Activated CD4-positive, alpha-beta T cell treated with anti-CD3 and anti-CD28 coated beads, Interleukin-2, amount 50 U/mL, for 48 hours (primary cell): ENCODE results near the gene HAO2.

Source experiments
- DNase-seq, 2 experiments: peaks; one replicate each; pipeline ENCODE4 v3.0.0-alpha.2; 2020

The HAO2 gene

DNA sequence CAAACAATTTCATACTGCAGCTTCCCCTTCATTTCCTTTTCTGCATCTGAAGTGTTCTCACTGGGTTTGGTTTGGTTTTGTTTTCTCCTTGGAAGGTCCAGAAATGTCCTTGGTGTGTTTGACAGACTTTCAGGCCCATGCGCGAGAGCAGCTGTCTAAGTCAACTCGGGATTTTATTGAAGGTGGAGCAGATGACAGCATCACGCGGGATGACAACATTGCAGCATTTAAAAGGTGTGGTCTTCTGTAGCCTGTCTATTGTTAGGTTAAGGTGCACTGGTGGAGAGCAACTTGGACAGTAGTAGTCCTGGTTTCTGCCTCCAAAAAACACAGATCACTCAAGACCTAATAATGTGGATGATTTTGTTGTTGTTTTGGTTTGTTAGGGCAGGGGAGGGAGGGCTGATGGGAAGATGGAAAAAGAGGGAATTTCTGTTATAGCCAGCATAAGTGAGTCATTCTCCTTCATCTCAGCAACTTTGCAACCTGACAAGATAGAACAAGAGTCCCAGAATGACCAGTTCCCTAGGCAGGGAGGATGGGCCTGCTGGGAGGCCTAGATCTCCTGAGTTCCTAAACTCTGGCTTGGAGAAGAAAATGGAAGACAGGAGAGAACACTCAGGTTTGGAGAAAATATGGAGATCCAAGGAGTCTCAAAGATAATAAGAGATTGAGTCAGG, 12.5 kb downstream of the HAO2 start:
- DNase-seq = no peak

DNA sequence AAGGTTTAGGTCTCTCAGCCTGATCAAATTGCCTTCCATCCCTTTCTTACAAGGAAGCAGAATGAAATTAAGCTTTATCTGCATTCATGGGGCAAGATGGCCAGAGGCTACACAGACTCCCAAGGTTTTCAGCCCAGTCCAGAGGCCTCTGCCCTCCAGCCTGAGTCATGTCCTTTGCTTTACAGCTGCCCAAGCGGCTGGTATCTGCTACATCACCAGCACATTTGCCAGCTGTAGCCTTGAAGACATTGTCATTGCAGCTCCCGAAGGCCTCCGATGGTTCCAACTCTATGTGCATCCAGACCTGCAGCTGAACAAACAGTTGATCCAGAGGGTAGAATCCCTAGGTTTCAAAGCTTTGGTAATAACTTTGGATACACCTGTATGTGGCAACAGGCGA, 16.0 kb downstream of the HAO2 start:
- DNase-seq = no peak

DNA sequence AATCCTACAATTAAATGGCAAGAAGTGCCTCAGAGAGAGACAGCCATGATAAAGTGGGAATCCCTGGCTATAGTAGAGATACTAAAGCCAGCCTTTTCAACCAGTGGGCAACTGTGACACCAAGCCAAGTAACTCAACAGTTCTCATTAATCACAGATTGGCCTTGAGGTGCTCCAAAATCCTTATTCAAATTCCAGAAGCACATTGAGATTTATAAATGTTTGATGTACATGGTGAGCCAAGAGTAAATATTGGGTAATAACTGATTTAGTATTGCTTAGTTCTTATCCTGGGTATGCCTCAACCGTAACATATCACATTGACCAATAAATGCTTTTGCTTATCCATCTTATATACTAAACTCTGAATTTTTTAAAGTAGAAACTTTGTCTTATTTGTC, 17.1 kb downstream of the HAO2 start:
- no peak for DNase-seq

DNA sequence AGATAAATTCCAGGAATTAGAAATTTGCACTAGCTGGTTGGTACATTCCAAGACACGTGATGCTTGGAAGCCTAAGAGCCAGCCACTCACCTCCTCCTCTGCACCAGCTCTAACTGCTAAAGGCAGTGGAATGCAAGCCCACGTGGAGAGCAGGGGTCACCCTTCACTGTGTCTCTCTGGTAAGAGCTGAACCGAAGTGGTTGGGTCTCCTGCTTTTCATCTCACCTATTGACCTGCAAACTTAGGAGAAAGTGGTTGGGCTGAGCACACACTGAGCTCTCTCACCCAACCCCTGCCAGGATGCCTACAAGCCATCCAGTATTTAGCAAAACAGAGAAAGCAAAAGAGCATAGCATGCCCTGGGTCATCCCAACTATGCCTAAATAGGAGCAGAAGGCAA, 19.3 kb downstream of the HAO2 start:
- no peak for DNase-seq

DNA sequence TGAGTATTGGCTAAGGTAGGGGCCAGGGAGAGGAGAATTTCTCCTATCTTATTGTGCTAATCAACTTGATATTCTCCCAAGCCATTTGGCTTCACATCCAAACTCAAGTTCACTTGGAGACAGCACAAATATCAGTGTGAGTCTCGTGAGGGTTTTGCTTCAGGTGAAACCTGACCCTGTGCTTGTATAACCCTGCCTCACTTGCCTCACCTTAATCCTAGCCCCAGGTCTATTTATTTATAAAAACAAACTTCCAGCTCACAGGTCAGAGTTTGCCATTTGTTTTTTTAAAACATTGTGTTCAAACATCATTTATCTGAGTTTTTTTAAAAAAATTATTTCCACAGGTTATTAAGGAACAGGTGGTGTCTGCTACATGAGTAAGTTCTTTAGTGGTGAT, 19.9 kb downstream of the HAO2 start:
- no peak for DNase-seq

DNA sequence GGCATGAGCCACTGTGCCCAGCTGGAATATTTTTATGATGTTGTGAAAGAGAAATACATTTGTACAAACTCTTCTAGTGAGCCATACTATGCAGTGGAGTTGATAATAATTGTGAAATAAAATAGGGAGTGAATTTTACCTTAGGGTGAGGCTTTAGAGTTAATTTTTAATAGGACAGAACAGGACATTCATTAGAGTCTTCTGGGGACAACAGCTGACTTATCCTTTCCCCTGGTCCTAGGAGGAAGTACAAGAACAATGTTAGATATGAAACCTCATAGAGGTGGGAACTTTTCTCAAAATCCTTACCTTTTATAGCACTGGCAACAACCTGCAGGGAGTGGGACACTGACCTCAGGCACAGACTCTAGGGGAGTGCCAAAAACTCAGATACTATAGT, 21.9 kb downstream of the HAO2 start:
- DNase-seq = no peak

DNA sequence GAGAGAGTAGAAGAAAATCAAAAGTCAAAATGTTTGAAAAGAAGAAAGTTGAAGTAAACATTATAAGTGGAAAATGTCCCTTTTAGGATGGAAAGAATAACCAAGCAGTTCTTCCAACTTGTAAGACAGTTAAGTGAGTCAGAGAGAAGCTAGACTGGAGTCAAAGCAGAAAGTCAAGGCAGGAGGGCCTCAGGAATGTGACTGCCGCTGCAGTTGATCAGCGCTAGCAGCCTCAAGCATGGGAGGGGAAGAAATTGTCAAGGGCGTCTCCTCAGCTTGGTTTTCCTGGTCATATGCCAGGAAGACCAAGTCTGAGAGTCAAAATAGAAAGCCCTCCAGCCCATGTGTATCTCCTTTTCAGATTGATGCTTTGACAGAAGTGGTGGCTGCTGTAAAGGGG, 23.2 kb downstream of the HAO2 start:
- DNase-seq = no peak

DNA sequence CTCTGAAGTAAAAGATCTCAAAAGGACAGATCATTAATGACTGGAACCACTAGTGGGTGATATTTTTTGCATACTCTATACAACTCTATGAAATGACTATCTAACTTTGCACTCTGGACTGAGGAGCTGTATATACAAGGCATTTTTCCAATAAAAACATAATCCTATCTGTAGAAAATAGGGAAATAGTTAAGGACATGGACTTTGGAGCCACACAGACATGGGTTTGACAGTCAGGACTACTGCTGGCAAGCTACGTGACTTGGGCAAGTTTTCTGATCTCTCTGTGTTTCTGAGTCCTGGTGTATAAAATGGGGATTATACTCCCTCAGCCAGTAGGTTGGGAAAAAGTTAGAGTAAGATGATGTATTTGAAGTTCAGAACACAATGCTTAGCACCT, 25.5 kb downstream of the HAO2 start:
- no peak for DNase-seq

DNA sequence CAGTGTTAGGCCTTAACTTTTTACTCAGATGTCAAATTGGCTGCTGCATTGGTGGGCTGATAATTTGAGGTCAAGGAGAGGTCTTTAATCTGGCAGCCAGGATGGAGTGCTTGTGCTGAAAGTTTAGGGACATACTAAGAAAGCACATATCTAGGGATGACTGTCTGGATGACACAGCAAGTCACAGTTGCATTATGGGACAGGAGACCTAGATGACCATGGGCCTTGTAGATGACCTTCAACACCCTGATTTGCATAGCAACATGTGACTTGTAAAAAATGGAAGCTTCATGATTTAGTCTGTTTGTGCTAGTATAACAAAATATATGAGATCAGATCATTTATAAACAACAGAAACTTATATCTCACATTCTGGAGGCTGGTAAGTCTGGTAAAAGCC, 28.4 kb downstream of the HAO2 start:
- DNase-seq = no peak

DNA sequence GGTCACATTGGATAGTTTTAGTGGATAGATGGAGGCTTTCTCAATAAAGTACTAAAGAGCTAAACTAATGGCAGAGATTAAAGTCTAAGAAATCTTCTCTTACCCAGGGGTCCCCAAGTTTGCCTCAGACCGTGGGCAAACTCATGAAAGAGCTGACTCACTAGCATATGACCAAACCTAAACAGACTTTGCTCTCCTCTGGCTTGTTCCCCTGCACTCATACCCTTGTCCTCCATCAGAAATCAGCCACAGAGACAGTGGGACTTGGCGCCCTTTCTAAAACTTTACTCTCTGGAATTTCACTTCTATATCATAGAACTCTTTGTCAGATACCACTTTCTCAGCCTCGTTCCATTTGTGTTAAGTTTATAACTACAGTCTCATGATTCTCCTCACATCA, 29.4 kb downstream of the HAO2 start:
- no peak for DNase-seq

DNA sequence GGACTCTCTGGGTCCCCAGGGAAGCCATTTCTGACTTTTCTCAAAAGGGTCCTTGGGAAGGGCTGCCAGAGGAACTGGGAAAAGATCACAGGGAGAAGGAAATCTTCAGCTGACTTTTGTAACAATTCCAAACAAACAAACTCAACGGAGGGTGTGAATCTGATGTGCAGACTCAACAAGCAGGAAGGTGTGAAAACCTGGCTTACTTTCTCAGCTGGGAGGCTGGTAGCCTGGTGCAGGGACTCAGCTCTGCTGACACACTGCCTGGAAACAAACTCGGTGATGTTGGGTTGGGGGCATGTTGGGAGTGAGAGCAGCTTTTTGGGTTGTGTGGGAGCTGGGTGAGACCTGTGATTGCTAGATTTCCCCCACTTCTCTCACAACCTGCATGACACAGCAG, 36.2 kb downstream of the HAO2 start:
- DNase-seq = no peak

DNA sequence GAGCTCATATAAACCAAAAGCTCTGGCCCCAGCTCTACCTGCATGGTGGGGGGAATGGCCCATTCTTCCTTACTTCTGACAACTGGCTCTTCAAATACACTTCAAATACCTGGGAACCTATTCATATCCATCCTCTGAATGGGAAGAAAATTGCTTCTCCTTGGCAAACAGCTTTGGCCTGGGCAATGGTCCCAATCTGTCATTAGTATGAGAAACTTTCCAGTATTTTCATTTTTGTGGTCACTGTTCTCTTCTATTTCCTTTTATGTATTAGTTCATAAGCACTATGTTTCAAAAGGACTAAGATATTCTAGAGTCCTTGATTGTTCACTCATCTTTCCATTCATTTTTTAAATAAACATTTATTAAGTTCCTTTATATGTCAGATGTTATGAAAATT, 41.1 kb downstream of the HAO2 start:
- DNase-seq = no peak

DNA sequence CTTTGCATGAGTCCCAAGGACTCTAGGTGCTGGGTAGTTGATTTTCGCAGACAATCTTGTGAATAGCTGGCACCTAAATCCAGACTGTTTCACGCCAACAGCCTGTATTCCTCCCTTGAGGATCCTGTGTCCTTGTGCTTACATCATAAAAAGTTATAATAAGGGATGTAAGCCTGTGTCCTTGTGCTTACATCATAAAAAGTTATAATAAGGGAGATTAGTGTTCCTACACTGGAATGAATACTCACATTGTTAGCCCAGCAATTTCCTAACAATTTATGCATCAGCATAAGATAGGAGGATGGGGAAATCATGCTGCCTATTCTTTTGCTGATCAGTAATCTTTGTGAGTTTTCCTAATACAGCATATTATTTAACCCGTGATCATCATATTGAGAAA, 42.4 kb downstream of the HAO2 start:
- no peak for DNase-seq

DNA sequence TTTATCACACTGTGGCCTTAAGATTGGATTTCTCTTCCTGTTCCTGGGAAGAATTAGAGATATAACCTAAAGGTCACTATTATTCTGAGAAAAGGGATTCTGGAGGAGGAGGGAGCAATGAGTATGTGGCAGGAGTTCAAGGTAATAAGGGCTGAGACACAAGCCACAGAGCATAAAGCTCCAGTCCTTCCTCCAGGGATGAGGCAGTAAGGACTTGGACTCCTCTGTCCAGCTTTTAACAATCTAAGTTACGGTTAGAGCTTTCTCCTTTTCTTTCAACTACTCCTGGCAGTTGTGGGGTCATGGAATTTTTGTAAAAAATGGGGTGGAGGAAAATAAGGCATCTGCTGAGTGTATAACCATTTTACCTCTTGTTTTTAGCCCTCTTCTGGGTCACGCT, 46.4 kb downstream of the HAO2 start, which contains the start of gene HSD3B2:
HSD3B2 (plus strand) TSS at position 201 of the 400 bp plus-strand sequence. CDS start 270 bp downstream, outside the sequence.
- no peak for DNase-seq

DNA sequence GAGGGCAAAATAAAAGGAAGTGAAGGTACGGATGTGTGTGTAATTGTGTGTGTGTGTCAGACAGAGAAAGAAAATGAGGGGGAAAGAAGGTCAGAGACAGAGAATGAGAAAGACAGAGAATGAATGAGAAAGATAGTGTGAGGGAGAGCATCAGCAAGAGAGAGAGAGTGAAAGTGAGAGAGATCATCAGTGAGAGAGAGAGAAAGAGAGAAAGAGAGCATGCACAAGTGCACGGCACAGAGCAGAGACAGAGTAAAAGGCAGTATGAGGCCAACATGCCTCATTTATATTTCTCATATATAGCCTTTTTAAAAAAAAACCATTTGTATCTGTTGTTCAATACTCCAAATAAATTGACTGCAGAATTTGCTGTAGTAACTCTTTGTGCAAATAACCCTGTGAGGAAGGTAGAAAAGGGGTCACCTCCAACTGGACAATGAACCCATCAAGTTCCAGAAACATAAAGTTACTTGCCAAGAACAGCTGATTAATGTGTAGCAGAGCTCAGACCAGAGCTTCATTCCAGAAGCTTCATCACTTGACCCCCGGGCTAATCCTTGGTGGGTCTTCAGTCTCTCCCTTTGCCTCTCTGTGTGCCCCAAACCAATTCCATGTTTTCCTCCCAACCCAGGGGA, 47.5 kb downstream of the HAO2 start:
- no peak for DNase-seq

DNA sequence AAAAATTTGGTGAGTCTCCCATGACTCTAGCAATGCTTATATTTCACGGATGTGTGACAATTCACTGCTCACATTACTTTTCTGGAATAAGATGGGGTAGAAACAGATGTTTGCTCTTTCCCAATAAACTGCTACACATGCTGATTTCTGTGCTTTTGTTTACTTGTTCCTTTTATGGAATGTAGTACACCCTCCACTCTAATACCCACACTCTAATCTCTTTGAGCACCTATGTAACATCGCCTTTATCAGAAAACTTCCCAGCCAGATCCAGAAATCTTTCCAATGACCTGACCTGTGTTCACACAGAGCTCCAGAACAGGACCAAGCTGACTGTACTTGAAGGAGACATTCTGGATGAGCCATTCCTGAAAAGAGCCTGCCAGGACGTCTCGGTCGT, 50.5 kb downstream of the HAO2 start:
- DNase-seq = no peak

DNA sequence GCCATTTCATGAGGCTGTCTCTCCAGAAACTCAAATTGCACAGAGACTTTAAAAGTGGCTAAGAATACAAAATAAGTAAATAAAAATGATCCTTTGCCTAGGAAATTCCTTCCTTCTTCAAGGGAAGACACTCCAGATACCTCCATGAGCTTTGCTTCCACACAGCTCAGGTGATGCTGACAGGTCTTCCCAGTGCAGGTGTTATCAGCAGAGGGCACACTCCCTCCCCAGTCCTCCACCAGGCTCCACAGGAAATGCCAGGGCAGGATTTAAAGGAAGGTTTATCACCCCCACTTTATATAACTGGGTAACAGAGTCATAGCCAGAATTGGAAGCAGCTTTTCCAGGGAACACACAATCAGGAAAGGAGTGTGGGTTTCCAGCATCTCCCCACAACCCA, 52.1 kb downstream of the HAO2 start:
- no peak for DNase-seq

DNA sequence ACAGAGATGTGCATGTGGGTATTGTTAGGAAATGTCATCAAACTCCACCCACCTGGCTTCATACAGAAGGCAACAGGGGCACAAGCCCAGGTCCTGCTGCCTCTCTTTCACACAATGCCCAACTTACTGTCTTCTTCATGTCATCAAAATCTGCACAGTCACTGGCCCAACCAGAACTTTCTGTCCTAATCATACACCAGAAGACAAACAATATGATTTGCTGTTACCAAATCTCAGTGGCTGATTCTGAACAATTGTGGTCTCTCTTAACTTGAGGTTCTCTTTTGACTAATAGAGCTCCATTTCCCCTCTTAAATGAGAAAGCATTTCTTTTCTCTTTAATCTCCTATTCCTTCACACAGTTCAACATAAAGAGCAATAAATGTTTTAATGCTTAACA, 54.0 kb downstream of the HAO2 start:
- DNase-seq = no peak

DNA sequence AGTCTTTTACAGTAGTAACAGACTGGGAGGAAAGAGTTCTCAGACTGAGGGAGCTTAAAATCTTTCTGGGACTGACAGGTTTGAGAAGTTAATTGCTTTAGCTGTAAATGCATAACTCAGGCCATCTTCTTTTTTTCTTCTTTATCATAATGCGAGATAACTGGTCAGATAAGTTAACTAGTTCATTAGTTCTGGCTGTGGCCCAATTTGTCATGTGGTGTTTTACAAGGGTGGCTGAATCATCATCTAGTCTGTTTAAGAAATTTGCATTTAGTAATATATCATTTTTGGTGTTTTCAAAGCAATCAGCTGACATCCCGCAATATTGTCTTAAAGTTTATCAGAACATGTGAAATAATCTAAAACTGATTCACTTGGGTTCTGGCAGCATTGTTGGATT, 60.4 kb downstream of the HAO2 start:
- no peak for DNase-seq

DNA sequence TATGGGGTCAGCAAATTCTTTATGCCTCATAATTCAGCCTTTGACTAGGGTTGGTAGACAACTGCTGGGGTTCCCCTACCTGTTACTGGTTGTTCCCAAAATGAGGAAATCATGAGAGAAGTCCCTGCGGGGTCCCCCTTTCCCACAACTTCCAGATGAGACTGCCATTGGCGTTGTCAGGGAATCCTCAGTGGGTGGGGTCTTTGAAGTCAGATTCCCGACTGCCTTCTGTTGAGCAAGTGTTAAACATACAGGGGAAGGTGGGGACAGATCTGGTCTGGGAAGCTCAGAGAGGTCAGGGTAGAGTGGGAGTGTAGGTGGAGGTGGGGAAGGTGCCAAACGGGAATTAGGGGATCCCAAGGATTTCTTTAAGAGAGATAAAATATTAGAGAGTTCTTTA, 61.1 kb downstream of the HAO2 start:
- DNase-seq = no peak

DNA sequence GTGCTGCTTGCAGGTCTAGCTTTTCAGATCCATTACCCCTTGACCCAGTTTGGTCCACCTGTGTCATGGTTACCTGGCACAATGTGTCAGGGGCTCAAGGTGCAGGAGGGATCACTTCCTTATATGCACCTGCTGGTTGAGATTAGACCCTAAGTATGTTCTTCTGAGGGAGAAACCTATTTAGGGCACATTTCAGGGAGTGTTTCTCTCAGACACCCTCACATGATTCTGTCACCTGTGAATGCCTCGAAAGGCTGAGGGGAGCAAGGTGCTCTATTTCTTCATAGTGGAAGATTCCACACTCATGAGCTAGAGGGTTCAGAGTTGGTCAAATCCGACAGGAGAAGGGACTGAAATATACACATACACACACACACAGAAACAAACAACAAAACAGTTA, 61.9 kb downstream of the HAO2 start:
- no peak for DNase-seq

DNA sequence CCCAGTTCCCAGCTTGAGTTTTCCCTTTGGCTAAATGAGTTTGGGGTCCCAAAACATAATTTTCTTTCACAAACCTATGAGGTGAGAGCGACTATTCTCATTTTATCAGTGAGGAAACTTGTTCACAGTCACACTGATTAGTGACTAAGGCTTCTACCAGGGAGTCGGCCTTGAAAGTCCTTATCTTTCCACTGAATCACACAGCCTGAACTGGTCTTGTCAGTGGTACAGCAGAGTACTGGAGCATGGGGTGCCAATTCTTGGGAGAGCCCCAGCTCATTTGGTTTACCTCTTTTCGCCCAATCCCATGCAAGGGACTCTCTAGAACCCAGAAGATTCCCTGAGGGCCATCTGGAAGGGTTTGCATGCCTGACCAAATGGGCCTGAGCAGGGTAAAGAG, 63.3 kb downstream of the HAO2 start:
- DNase-seq = no peak

DNA sequence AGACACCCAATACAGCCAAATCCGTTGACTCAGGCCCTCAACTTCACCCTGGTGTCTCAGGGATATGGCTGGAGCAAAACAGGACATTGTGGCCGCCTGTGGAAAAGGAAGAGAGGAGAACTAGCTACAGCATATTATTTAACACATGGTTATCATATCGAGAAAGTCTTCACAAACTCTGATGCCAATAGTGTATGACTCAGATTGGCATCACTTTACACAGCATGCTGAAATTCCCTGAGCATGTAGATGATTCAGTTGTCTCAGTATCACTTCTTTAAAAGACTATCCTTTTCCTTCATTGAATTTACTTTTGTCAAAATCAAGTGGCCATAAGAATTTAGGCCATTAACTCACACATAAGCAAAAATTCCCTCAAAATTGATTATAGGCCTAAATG, 66.5 kb downstream of the HAO2 start:
- DNase-seq = no peak

DNA sequence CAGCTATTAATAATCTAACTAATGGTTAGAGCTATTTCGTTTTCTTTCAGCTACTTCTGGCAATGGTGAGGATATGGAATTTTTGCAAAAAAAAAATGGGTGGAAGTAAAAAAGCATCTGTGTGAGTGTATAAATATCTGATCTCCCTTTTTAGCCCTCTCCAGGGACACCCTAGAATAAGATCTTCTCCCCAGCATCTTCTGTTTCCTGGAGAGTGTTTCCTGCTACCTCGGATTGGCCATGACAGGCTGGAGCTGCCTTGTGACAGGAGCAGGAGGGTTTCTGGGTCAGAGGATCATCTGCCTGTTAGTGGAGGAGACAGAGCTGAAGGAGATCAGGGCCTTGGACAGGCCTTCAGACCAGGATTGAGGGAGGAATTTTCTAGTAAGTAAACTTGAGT, 70.2 kb downstream of the HAO2 start:
- DNase-seq = no peak

DNA sequence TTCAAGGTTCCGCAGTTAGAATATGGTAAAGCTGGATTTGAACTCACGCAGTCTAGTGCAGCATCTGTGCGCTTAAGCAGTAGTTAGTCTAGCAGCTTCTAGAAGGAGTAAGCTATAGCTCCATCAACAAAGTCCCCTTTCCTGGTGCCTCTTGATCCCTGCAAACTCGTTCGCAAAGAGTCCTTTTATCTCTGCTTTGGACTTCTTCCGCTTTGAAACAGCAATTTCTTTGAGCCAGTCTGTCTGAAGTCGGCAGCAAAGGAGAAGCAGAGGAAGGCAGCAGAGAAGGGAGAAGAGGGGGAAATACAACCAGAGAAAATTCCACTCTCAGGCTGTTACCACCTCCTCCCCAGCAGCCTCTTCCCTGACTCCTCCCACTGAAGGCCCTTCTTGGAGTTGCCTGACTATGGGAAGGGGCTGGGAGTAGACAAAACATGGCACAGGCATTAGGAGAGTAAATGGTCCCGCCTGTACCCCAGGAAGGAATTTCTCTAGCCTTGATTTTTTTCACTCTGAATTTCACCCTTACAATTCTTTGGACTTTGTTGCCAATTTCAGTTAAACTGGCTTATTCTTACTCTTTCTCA, 72.2 kb downstream of the HAO2 start:
- DNase-seq = no peak
